ENCODE results near the gene TPK1. TPM values are rescaled to one million over a fixed set of nuclear protein-coding genes. Genes with fewer than 3 reads are reported as not detected.
A peak's percentile ranks its signal among the peaks of the same experiment; 100 is the strongest.

Gene TPK1
- total RNA-seq, 4 donors from 2014 or later = 2.5 to 22.7 (median 18.7) TPM

DNA sequence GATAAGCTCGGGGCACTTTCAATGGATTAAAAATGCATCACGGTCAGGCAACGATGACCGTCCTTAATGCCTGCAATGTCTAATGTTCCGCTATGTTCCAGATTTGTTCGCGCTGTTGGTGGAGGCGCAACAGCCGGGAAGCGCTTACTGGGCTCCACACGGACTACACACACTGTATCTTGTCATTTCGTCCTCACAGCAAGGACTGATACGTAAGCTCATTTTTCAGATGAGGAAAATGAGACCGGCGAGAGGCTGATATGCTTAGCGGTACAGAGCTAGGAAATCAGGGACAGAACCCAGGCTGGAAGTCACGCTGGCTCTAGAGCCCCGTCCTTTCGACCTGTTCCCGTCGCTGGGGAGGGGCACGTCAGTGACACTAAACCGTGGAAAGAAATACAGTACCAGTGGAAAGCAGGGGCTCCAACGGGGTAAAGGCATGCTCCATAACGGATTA, 670 bp downstream of the TPK1 start:
- TF ChIP-seq, protein P1, sequence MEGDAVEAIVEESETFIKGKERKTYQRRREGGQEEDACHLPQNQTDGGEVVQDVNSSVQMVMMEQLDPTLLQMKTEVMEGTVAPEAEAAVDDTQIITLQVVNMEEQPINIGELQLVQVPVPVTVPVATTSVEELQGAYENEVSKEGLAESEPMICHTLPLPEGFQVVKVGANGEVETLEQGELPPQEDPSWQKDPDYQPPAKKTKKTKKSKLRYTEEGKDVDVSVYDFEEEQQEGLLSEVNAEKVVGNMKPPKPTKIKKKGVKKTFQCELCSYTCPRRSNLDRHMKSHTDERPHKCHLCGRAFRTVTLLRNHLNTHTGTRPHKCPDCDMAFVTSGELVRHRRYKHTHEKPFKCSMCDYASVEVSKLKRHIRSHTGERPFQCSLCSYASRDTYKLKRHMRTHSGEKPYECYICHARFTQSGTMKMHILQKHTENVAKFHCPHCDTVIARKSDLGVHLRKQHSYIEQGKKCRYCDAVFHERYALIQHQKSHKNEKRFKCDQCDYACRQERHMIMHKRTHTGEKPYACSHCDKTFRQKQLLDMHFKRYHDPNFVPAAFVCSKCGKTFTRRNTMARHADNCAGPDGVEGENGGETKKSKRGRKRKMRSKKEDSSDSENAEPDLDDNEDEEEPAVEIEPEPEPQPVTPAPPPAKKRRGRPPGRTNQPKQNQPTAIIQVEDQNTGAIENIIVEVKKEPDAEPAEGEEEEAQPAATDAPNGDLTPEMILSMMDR (IDR thresholded peaks at IDR 0.05) = peak in 1 of 6 experiments; percentile 5
- TF ChIP-seq POLR2A (IDR thresholded peaks at IDR 0.05) = peak in 1 of 2 donors; percentile 26
- Histone ChIP-seq H3K36me3 (no peaks in the 10 kb centered on the region), H3K4me1 (peaks cover 0 to 12% (median 3%) of the 10 kb centered on the region in 4 donors), H3K27me3 (no peaks in the 10 kb centered on the region), H3K27ac (peak overlapping the region; percentile 90 to 99 (median 98)), H3K4me3 (peak overlapping the region; percentile 71 to 92 (median 82)), H3K9me3 (no peaks in the 10 kb centered on the region)
- peak; percentile 52 to 70 (median 69) for DNase-seq

DNA sequence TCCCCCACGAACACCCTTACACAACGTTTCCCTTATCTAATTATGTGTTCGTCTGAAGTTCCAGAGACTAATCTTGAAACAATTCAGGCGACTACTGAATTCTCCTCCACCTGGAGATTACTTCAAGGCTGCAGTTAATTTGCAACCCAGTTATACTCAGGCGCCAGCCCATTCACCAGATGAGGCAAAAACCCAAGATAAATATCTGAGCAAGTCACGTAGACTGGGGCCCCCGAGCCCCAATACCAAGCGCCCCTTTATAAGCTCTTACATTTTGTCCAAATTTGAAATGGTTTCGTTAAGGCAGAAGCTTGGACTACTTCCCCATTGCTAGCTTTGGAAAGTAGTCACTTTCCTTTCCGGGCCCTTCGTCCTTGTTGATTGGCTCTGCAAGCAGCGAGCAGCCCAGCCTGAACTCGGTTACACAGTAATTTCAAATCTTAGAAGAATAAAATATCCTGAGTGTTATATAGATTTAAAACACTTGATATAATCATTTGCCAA, 1.2 kb downstream of the TPK1 start:
- peak in 2 of 3 donors; percentile 37 to 63 for DNase-seq
- TF ChIP-seq, protein P1 (IDR thresholded peaks at IDR 0.05) = no peak
- TF ChIP-seq POLR2A (IDR thresholded peaks at IDR 0.05) = no peak
- Histone ChIP-seq H3K9me3 (no peaks in the 10 kb centered on the region), H3K36me3 (no peaks in the 10 kb centered on the region), H3K27ac (peak overlapping the region; percentile 90 to 99 (median 98)), H3K27me3 (no peaks in the 10 kb centered on the region), H3K4me1 (peaks cover 0 to 12% (median 3%) of the 10 kb centered on the region in 4 donors), H3K4me3 (peak overlapping the region; percentile 71 to 92 (median 82))

DNA sequence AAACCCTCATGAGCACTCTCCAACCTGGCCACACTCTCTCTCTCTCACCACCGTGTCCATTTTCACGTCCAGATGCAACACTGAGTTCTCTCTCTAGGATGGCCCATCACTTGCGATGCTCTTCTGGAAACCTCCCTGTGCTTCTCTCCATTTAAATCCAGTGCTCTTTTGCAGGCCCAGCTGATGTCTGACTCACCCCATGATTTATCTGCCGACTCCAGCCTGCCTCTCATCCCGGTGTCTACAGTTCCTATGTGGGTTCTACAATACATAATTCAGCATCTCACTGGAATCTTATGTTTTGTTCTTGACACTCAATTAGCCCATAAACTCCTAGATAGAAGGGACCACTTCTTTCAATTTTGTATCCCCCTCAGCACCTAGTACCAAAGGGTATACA, 5.0 kb downstream of the TPK1 start:
- Histone ChIP-seq H3K27ac (peak overlapping the region in 1 of 4 donors; percentile 17), H3K4me3 (no peak overlapping the region), H3K27me3 (no peaks in the 10 kb centered on the region), H3K9me3 (no peaks in the 10 kb centered on the region), H3K36me3 (no peaks in the 10 kb centered on the region), H3K4me1 (peaks cover 0 to 12% (median 0%) of the 10 kb centered on the region in 4 donors)
- no peak for DNase-seq
- TF ChIP-seq, protein P1 (IDR thresholded peaks at IDR 0.05) = no peak
- TF ChIP-seq POLR2A (IDR thresholded peaks at IDR 0.05) = no peak

DNA sequence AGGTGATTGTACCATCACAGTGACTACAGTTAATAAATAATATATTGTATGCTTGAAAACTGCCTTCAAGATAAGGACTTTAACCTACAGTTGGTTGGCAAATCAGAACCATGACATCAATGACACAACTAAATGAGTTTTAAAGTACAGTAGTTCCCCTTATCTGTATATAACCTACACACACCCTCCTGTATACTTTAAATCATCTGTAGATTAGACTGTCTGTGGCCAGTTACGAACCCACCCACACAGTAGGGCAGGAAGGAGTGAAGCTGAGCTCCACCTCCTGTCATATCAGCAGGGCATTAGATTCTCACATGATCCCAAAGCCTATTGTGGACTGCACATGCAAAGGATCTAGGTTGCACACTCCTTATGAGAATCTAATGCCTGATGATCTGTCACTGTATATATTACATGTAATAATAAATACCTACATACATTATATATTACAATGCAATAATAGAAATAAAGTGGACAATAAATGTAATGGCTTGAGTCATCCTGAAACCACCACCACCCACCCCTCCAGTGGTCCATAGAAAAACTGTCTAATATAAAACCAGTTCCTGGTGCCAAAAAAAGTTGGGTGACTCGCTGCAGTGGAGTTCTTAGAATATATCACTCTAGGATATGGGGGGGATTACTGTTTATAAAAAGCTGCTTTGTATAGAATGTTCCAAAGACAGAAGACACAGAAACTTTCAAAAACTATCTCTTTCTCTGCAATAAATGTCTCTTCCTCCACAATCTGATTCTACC, 5.6 kb downstream of the TPK1 start:
- peak overlapping the region in 2 of 4 donors; percentile 16 to 64 for H3K27ac ChIP-seq
- H3K27me3 ChIP-seq = no peaks in the 10 kb centered on the region
- H3K4me3 ChIP-seq = no peak overlapping the region
- peaks cover 0 to 12% (median 0%) of the 10 kb centered on the region in 4 donors for H3K4me1 ChIP-seq
- no peaks in the 10 kb centered on the region for H3K36me3 ChIP-seq
- H3K9me3 ChIP-seq = no peaks in the 10 kb centered on the region
- peak in 1 of 2 donors; percentile 39 for TF ChIP-seq POLR2A (IDR thresholded peaks at IDR 0.05)
- TF ChIP-seq, protein P1 (IDR thresholded peaks at IDR 0.05) = no peak
- peak in 2 of 3 donors; percentile 57 to 77 for DNase-seq

DNA sequence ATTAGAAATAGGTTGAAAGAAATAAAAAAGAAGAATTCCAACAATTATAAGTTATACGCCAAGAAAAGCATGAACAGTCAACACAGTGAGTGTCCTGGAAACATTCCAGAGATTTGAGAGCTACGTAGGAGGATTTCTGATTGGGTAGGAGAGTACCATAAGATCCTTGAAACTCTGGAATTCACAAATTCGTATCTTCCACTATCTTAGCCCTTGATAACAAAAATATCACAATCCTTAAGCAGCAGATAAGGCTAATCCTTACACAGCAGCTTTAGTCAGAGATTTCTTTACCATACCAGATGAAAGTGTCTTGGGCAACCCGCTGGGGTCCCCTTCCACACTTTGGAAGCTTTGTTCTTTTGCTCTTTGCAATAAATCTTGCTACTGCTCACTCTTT, 8.2 kb downstream of the TPK1 start:
- no peak for DNase-seq
- no peak overlapping the region for H3K4me3 ChIP-seq
- no peaks in the 10 kb centered on the region for H3K36me3 ChIP-seq
- TF ChIP-seq, protein P1 (IDR thresholded peaks at IDR 0.05) = no peak
- no peak for TF ChIP-seq POLR2A (IDR thresholded peaks at IDR 0.05)
- no peak overlapping the region for H3K27ac ChIP-seq
- no peaks in the 10 kb centered on the region for H3K27me3 ChIP-seq
- no peaks in the 10 kb centered on the region for H3K9me3 ChIP-seq
- no peaks in the 10 kb centered on the region for H3K4me1 ChIP-seq

Measured in Peyer's patch (tissue), 4 donors.